NCI-H2107 treated with DMSO at 0.1 percent for 48 hours (cell line): ENCODE data around the gene ZNF407.
A peak's percentile ranks its signal among the peaks of the same experiment; 100 is the strongest.

ENCODE experiments used
- DNase-seq: peaks from one replicate; lab custom pipeline; 2025; ENCODE audit not compliant: unreplicated experiment; lab: John Stamatoyannopoulos, UW

ZNF407 gene

GRCh38 chr18:75064513-75064905, 466.8 kb downstream of the ZNF407 start:
- DNase-seq = no peak

- no peak for DNase-seq
Measured at GRCh38 chr18:75065251-75066000, 467.8 kb downstream of the ZNF407 start.

GRCh38 chr18:75066021-75066880, 468.6 kb downstream of the ZNF407 start:
- no peak for DNase-seq

DNA sequence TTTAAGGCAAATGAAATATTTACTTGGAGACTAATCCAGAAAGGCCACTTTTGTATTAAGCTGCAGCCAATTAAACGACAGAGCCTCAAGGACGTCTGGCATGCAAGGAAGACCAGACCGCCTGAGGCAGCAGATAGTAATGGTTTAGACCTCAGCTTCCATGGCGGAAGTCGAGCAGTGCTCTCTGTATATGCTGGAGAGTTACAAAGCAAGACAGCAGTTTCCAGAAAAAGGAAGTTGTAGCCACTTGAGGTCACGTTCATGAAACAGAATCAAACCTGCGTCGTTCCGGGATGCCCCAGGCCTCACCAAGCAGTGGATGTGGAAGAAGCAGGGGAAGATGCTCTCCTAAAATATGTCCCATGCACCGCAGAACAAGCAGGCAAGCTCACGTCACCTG, 469.3 kb downstream of the ZNF407 start:
- DNase-seq = no peak

GRCh38 chr18:75067996-75068645, 470.5 kb downstream of the ZNF407 start:
- DNase-seq = no peak

- no peak for DNase-seq
Measured at GRCh38 chr18:75068682-75069435, 471.2 kb downstream of the ZNF407 start.

GRCh38 chr18:75070235-75070624, 472.6 kb downstream of the ZNF407 start:
- no peak for DNase-seq

- DNase-seq = peak; percentile 64
Measured at GRCh38 chr18:75070625-75071483, 473.2 kb downstream of the ZNF407 start.

DNA sequence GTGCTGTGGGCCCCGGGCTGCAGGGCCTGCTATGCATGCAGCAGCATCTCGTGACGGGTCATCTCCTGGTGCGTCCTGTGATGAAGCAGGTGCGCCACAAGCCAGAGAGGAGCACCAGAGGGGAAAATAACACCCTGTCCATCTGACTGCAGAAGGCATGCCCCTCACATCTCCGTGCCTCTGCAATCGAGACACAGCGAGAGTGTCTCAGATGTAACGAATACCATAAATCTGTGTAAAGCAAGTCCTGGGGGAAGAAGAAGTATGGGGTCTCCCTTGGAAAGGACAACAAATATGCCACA, 473.8 kb downstream of the ZNF407 start:
- no peak for DNase-seq

GRCh38 chr18:75071866-75072671, 474.4 kb downstream of the ZNF407 start:
- no peak for DNase-seq

- no peak for DNase-seq
Measured at GRCh38 chr18:75072672-75073371, 475.2 kb downstream of the ZNF407 start.

DNA sequence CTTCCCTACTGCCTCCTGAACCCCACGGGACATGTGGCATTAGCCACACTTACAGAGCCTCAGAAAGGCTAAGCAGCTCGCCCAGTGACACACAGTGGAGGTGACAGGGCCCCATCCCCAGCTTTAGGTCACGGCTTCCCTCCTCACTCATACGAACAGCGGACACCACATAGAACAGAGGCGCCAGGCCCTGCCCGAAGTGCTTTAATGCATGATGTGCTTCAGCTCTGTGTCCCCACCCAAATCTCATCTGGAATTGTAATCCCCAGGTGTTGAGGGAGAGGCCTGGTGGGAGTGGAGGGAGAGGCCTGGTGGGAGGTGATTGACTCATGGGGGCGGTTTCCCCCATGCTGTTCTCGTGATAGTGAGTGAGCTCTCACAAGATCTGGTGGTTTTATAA, 476.0 kb downstream of the ZNF407 start:
- no peak for DNase-seq

DNA sequence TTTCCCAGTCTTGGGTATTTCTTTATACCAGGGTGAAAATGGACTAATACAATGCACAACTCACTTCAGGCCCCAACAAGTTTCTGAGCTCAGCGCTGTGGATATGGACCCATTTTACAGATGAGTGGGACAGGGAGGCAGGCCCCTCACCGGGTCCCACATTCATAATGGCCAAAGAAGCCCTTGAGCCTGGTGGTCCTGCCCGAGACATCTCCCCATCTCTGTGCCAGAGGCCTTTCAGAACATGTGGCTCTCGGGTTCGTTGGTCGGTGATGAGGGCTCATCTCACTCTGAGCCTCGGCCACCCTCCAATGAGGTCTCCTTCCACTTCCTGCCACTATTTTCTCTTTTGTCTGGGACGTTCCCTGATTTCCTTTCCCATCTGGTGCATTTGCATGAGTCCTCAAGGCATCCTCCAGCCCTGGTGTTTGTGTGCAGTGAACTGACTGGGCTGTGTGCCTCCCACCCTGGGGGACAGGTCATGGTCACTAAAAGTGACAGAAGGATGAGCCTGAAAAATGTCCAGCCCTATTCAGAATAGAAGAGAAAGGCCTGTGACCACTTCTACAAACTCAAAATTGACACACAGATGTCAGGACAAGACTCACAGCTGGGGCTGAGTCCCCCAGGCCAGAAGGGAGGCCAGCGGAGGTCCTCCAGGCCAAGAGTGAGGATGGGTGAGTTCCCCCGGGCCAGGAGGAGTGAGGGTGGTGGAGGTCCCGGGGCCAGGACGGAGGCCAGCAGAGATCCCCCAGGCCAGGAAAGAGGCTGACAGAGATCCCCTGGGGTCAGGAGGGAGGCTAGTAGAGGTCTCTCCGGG, 476.7 kb downstream of the ZNF407 start:
- no peak for DNase-seq

GRCh38 chr18:75075016-75075305, 477.3 kb downstream of the ZNF407 start:
- DNase-seq = no peak

DNA sequence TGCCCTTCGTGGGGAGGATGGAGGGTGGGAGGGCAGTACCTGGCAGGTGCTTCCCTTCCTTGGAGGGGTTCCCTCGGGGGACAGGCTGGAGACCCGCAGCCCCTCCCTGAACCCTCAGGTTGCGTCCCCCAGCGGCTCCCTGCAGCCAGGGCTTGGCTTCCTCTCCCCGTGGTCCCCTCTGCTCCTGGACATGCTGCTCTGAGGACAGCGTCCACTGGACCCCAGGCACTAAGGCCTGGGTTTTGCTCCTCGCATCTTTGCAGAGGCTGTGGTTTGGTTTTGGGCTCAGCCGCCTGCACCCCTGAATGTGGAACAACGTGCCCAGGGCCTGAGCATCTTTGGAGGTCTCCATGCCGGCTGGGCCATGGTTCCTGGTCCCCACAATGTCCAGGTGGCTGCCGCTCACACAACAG, 477.8 kb downstream of the ZNF407 start:
- no peak for DNase-seq

GRCh38 chr18:75076286-75076685, 478.6 kb downstream of the ZNF407 start:
- DNase-seq = no peak

DNA sequence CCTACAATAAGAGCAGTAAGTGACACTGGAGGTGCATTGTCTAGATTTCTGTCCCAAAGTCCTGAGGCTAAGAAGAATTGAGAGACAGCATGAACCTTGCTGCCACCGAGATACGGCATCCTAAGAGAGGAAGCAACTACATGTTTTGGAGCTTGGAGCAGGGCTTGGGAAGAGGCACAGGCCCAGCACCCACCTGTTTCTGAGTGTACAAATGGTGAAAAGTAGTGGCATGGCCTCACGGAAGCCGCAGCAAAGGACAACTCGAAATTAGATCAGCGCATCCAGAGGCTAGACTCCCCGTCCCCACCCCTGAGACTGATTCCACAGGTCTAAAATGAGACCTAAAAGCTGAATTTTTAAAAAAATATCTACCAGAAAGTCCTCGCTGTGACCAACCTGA, 483.8 kb downstream of the ZNF407 start:
- no peak for DNase-seq

DNA sequence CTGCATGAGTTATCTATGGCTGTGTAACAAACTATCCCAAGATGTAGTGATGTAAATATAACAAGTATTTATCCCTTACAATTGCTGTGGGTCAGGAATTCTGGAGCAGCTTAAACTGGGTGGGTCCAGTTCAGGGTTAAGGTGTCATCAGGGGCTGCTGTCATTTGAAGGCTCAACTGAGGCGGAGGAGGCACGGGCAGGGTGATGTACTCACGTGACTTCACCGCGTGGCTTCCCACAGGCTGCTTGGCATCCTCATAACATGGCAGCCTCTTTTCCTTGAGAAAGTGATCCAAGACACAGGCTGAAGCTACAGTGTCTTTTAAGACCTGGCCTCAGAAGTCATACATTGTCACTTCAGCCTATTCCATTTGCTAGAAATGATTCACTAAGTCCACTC, 485.5 kb downstream of the ZNF407 start:
- DNase-seq = no peak
